Endothelial cell (in vitro differentiated cells): ENCODE measurements around the gene MAT1A. TPM values are rescaled to one million over a fixed set of nuclear protein-coding genes. Genes with fewer than 3 reads are reported as not detected.

Source experiments
- DNase-seq: peaks from one replicate; pipeline ENCODE4 v3.0.0; 2021; ENCODE audit warnings: low spot score
- H3K27ac Mint-ChIP-seq: one replicate; pipeline ENCODE4 v1.8.0; 2021; ENCODE audit warnings: mixed read lengths, inconsistent platforms; ENCODE audit not compliant: unreplicated experiment
- H3K27me3 Mint-ChIP-seq: one replicate; pipeline ENCODE4 v1.8.0; 2021; ENCODE audit warnings: mild to moderate bottlenecking, moderate library complexity, mixed read lengths, inconsistent platforms; ENCODE audit not compliant: unreplicated experiment
- H3K36me3 Mint-ChIP-seq: one replicate; pipeline ENCODE4 v1.8.0; 2021; ENCODE audit warnings: mild to moderate bottlenecking, low read depth, mixed read lengths, inconsistent platforms; ENCODE audit not compliant: unreplicated experiment
- H3K4me1 Mint-ChIP-seq: one replicate; pipeline ENCODE4 v1.8.0; 2021; ENCODE audit warnings: mild to moderate bottlenecking, mixed read lengths, inconsistent platforms; ENCODE audit not compliant: unreplicated experiment
- H3K4me3 Mint-ChIP-seq: one replicate; pipeline ENCODE4 v1.8.0; 2021; ENCODE audit warnings: mild to moderate bottlenecking, mixed read lengths, inconsistent platforms; ENCODE audit not compliant: unreplicated experiment
- H3K9me3 Mint-ChIP-seq: one replicate; pipeline ENCODE4 v1.8.0; 2021; ENCODE audit warnings: mixed read lengths, inconsistent platforms; ENCODE audit not compliant: unreplicated experiment
- total RNA-seq: library from RNA; stranded (reverse); fragmentation: NEBNext Ultra II Directional; extraction: Animal tissue kit (Norgen Biotek cat#: 25700); gene quantifications from one replicate; pipeline ENCODE4 v1.2.1, GENCODE V29; 2021; ENCODE audit not compliant: unreplicated experiment
- TF ChIP-seq, protein P1 (sequence below): fragments of 200-600 bp; sonication (generic); IDR thresholded peaks from one replicate; pipeline ENCODE4 v1.5.0; 2021; ENCODE audit warnings: antibody characterized with exemption; ENCODE audit not compliant: unreplicated experiment

Gene MAT1A
- total RNA-seq, 1 donor from 2014 or later, result 0.64 TPM

DNA sequence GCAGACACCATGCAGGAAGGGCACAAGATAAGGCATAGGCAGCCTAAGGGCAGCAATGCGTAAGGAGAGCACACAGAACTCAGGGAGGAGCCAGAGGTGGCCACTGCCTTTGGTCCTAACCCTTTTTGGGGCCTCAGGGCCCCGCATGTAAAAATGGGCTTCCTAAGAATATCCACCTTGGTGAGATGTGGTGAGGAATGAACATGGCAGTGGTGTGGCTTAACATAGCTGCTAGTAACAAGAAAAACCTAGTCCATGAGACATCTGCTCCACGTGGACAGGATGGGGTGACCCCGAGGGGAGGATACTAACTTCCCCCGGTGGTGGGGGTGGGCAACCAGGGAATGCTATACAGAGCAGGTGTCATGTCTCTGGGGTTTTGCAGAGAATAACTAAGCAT is 18.0 kb downstream of the MAT1A start:
- Mint-ChIP-seq H3K9me3 (no peaks in the 10 kb centered on the region), H3K36me3 (no peaks in the 10 kb centered on the region), H3K27me3 (peaks cover 2% of the 10 kb centered on the region), H3K27ac (no peak overlapping the region), H3K4me1 (no peaks in the 10 kb centered on the region), H3K4me3 (no peak overlapping the region)
- no peak for DNase-seq
- TF ChIP-seq, protein P1, sequence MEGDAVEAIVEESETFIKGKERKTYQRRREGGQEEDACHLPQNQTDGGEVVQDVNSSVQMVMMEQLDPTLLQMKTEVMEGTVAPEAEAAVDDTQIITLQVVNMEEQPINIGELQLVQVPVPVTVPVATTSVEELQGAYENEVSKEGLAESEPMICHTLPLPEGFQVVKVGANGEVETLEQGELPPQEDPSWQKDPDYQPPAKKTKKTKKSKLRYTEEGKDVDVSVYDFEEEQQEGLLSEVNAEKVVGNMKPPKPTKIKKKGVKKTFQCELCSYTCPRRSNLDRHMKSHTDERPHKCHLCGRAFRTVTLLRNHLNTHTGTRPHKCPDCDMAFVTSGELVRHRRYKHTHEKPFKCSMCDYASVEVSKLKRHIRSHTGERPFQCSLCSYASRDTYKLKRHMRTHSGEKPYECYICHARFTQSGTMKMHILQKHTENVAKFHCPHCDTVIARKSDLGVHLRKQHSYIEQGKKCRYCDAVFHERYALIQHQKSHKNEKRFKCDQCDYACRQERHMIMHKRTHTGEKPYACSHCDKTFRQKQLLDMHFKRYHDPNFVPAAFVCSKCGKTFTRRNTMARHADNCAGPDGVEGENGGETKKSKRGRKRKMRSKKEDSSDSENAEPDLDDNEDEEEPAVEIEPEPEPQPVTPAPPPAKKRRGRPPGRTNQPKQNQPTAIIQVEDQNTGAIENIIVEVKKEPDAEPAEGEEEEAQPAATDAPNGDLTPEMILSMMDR, result no peak

DNA sequence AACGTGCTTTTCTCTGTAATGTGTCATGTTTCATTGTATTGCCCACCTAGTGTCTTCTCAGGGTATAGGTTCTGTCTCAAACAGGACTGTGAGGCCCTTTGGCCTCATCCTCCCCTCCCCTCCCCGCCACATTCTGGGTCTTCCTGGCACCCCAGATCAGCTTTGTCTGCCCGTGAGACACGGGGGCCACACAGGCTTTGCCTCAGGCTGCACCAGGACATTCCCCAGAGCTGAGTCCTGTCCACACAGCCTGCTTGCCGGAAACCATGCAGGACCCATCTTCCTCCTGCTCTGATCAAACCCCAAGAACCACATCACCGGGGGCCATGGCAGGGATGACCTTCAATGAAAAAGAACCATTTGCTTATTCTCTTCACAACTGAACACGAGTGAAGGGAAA is 18.6 kb downstream of the MAT1A start:
- Mint-ChIP-seq H3K9me3 (no peaks in the 10 kb centered on the region), H3K4me3 (no peak overlapping the region), H3K27me3 (peaks cover 2% of the 10 kb centered on the region), H3K36me3 (no peaks in the 10 kb centered on the region), H3K27ac (no peak overlapping the region), H3K4me1 (no peaks in the 10 kb centered on the region)
- DNase-seq, result no peak
- TF ChIP-seq, protein P1, result no peak

DNA sequence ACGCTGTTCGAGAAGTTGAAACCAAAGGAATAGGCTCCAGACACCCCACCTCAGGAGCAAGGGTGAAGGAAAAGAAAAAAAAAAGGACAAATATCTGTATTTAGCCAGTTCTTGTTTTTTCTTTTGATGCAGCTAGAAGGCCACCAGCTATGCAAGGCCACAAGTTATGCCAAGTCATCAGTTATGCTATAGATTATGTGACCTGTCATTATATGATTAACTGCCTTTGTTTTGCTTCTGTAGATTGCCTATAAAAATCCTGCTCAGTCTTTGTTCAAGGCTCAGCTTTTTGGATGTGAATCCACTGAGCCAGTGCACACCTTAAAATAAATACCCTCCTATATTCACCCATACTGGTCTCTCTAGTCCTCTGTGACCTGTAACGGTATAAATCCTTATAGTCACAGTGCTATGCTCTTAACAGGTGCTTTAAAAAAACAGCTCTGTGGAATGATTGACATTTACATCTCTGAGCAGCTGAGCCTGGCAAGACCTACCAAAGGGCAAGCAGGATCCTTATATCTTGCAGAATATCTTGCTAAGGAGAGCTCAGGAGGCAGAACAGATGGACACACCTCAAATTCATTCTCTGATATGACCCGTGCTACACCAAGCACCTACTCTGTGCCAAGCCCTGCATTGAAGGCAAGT is 20.4 kb downstream of the MAT1A start:
- Mint-ChIP-seq H3K27me3 (peaks cover 5% of the 10 kb centered on the region), H3K4me1 (peaks cover 4% of the 10 kb centered on the region), H3K4me3 (no peak overlapping the region), H3K9me3 (no peaks in the 10 kb centered on the region), H3K27ac (no peak overlapping the region), H3K36me3 (no peaks in the 10 kb centered on the region)
- no peak for DNase-seq
- TF ChIP-seq, protein P1, result no peak

DNA sequence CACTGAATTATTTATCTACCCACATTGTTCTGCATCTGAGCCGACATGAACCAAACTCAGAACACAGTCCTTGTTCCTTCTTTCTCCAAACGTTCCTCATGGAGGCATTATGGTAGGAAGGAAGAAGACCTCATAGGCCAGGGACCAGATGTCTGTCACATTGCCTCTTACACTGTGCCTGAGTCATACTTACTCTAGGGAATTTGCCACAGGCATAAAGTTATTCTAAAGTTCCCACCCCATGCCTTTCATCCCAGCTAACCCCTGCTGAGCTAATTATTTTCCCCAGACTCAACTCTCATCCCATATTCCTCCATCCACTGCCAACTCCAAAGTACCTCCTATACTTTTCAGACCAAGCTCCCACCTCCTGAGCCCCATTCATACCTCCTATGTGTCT is 21.2 kb downstream of the MAT1A start:
- DNase-seq, result no peak
- peaks cover 4% of the 10 kb centered on the region for H3K4me1 Mint-ChIP-seq
- TF ChIP-seq, protein P1, result no peak
- H3K27me3 Mint-ChIP-seq, result peaks cover 3% of the 10 kb centered on the region
- H3K27ac Mint-ChIP-seq, result no peak overlapping the region
- H3K9me3 Mint-ChIP-seq, result no peaks in the 10 kb centered on the region
- H3K36me3 Mint-ChIP-seq, result no peaks in the 10 kb centered on the region
- H3K4me3 Mint-ChIP-seq, result no peak overlapping the region

DNA sequence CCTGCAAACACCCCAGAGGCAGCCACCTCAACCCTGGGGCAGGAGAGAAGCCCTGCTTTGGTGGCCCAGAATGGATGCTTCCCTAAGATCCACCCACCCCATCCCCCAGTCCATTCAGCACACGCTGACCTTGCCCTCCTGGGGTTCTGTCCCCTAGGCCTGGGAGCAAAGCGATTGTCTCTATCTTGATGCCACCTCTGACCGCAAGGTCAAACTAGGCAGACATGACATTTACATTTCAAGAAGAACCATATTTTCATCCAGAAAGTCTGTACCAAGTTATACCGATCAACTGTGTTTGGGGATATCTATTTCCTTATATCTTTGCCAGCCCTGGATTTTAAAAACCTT is 23.0 kb downstream of the MAT1A start:
- Mint-ChIP-seq H3K27ac (no peak overlapping the region), H3K9me3 (no peaks in the 10 kb centered on the region)

More for the DNA sequence above, 23.0 kb downstream of the MAT1A start:
- TF ChIP-seq, protein P1, result no peak
- Mint-ChIP-seq H3K4me3 (no peak overlapping the region), H3K27me3 (peaks cover 4% of the 10 kb centered on the region), H3K4me1 (peaks cover 4% of the 10 kb centered on the region), H3K36me3 (no peaks in the 10 kb centered on the region)
- no peak for DNase-seq
